D721Med (cell line): Measurements from ENCODE around the gene LRFN3.

Experiments used
- DNase-seq: peaks from one replicate; pipeline ENCODE4 v3.0.0; 2011; ENCODE audit warnings: low spot score; ENCODE audit not compliant: insufficient read length
- FAIRE-seq: peaks from 2 replicates; lab custom pipeline; 2011; peaks lifted over from hg19 to GRCh38; lab: Jason Lieb, UNC
- CTCF ChIP-seq: IDR thresholded peaks from 2 replicates; pipeline ENCODE4 v1.5.1; 2012; ENCODE audit warnings: mild to moderate bottlenecking, control low read depth; ENCODE audit not compliant: insufficient read depth; ENCODE audit errors: missing control alignments

The LRFN3 gene

GRCh38 chr19:35932291-35932936, 3.8 kb upstream of the LRFN3 start:
- TF ChIP-seq CTCF = no peak
- FAIRE-seq (no peak), DNase-seq (no peak)

- DNase-seq (no peak), FAIRE-seq (no peak)
- TF ChIP-seq CTCF = no peak
These were observed 629 bp downstream of the LRFN3 start for GRCh38 chr19:35936738-35937268.

- no peak for FAIRE-seq
- DNase-seq = no peak
- no peak for TF ChIP-seq CTCF
These were observed 1.4 kb downstream of the LRFN3 start for GRCh38 chr19:35937345-35938281.

GRCh38 chr19:35938282-35939224, 2.4 kb downstream of the LRFN3 start:
- DNase-seq (no peak), FAIRE-seq (no peak)
- no peak for TF ChIP-seq CTCF

- TF ChIP-seq CTCF = no peak
- no peak for DNase-seq
- no peak for FAIRE-seq
These were observed 3.3 kb downstream of the LRFN3 start for GRCh38 chr19:35939307-35940077.

- FAIRE-seq (no peak), DNase-seq (no peak)
- no peak for TF ChIP-seq CTCF
These were observed 4.1 kb downstream of the LRFN3 start for GRCh38 chr19:35940078-35940775.
